Measurements from ENCODE around the gene PIGQ. TPM values are rescaled to one million over a fixed set of nuclear protein-coding genes. Genes with fewer than 3 reads are reported as not detected.

The PIGQ gene
- total RNA-seq, 4 donors from 2014 or later: 30.4 to 42.4 (median 36.8) TPM

DNA sequence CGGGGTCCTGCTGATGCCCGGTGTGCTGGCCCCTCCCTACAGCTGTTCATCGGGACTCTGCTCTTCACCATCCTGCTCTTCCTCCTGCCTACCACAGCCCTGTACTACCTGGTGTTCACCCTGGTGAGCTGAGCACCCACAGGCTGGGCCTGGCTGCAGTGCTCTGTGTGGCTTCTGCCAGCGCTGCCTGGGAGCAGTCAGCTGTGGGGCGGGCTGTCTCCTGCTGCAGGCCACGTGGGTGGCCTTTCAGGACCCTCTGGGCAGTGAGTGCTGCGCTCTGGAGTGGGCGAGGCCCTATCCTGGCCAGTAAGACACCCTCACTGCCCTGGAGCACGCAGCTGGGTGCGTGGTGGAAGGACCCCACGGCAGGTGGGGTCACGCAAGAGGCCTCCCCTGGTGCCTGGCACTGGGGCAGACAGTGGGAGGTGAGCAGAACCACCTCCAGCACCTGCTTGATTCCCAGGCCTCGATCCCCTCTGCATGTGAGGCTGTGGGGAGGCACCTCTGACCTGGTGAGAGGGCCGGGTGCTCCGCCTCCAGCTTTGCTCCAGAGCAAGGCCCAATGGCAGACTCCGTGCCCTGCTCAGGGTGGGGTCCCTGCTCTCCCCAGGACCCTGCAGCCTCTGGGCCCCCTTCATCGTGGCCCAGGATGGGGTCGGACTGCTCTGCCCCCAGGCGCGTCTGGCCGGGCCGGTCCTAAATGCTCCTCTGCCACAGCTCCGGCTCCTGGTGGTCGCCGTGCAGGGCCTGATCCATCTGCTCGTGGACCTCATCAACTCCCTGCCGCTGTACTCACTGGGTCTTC lies 10.6 kb downstream of the PIGQ start:
- 82% methylated on average over 7 of the region's 27 CpGs; no CpG with 5 or more reads in 1 of the 2 donors for WGBS, 2 donors (ENCODE audit: low coverage in 1 of 2)
- peaks cover 0 to 20% (median 0%) of the 10 kb centered on the region in 3 donors for H3K4me1 ChIP-seq
- no peaks in the 10 kb centered on the region for H3K9me3 ChIP-seq
- H3K4me3 ChIP-seq: no peak overlapping the region
- no peak for ATAC-seq
- peaks cover under 1% of the 10 kb centered on the region for H3K27me3 ChIP-seq
- peaks cover 0 to 35% of the 10 kb centered on the region in 2 donors for H3K36me3 ChIP-seq
- TF ChIP-seq EP300 (IDR thresholded peaks at IDR 0.05): no peak
- no peak for TF ChIP-seq POLR2AphosphoS5 (IDR thresholded peaks at IDR 0.05)
- TF ChIP-seq, protein P1, sequence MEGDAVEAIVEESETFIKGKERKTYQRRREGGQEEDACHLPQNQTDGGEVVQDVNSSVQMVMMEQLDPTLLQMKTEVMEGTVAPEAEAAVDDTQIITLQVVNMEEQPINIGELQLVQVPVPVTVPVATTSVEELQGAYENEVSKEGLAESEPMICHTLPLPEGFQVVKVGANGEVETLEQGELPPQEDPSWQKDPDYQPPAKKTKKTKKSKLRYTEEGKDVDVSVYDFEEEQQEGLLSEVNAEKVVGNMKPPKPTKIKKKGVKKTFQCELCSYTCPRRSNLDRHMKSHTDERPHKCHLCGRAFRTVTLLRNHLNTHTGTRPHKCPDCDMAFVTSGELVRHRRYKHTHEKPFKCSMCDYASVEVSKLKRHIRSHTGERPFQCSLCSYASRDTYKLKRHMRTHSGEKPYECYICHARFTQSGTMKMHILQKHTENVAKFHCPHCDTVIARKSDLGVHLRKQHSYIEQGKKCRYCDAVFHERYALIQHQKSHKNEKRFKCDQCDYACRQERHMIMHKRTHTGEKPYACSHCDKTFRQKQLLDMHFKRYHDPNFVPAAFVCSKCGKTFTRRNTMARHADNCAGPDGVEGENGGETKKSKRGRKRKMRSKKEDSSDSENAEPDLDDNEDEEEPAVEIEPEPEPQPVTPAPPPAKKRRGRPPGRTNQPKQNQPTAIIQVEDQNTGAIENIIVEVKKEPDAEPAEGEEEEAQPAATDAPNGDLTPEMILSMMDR (IDR thresholded peaks at IDR 0.05): no peak
- no peak for TF ChIP-seq POLR2A (IDR thresholded peaks at IDR 0.05)
- no peak overlapping the region for H3K27ac ChIP-seq

- Histone ChIP-seq H3K27me3 (peaks cover 7% of the 10 kb centered on the region), H3K27ac (no peak overlapping the region), H3K36me3 (peaks cover 0 to 28% of the 10 kb centered on the region in 2 donors), H3K4me1 (peaks cover 0 to 23% (median 0%) of the 10 kb centered on the region in 3 donors), H3K4me3 (no peak overlapping the region), H3K9me3 (no peaks in the 10 kb centered on the region)
- 100% methylated on average over 1 of the region's 19 CpGs; no CpG with 5 or more reads in 1 of the 2 donors for WGBS, 2 donors (ENCODE audit: low coverage in 1 of 2)
- ATAC-seq: no peak
- TF ChIP-seq POLR2A (IDR thresholded peaks at IDR 0.05): no peak
- TF ChIP-seq POLR2AphosphoS5 (IDR thresholded peaks at IDR 0.05): no peak
- TF ChIP-seq, protein P1 (IDR thresholded peaks at IDR 0.05): no peak
- no peak for TF ChIP-seq EP300 (IDR thresholded peaks at IDR 0.05)
Observed at GRCh38 chr16:580946-581498, 11.3 kb downstream of the PIGQ start.

DNA sequence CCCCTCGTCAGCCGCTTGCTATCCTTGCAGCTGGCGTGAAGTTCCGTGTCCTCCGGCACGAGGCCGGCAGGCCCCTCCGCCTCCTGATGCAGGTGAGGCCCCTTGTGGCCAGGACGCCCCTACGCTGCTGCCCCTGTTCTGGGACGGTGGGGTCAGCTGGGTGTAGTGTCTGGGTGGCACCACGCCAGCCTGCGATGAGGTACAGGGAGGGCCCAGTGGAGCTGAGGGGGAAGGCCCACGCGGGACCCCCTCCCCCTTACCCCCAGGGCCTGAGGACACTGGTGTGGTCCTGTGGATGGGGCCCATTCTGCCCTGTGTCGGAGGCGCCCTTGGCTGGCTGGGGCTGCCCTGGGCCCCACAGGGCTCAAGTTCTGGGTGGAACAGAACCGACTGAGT lies 12.4 kb downstream of the PIGQ start:
- Histone ChIP-seq H3K36me3 (peaks cover 0 to 25% of the 10 kb centered on the region in 2 donors), H3K4me1 (peaks cover 0 to 24% (median under 1%) of the 10 kb centered on the region in 3 donors), H3K9me3 (no peaks in the 10 kb centered on the region), H3K4me3 (no peak overlapping the region), H3K27ac (no peak overlapping the region), H3K27me3 (peaks cover 11% of the 10 kb centered on the region)
- WGBS, 2 donors (ENCODE audit: low coverage in 1 of 2): no CpG with 5 or more reads among the region's 18 CpGs
- no peak for ATAC-seq
- TF ChIP-seq POLR2AphosphoS5 (IDR thresholded peaks at IDR 0.05) (no peak), POLR2A (IDR thresholded peaks at IDR 0.05) (no peak), EP300 (IDR thresholded peaks at IDR 0.05) (no peak)
- TF ChIP-seq, protein P1 (IDR thresholded peaks at IDR 0.05): no peak

- H3K27me3 ChIP-seq: peaks cover 11% of the 10 kb centered on the region
- WGBS, 2 donors (ENCODE audit: low coverage in 1 of 2): 80% methylated on average over 2 of the region's 21 CpGs; no CpG with 5 or more reads in 1 of the 2 donors
- TF ChIP-seq POLR2AphosphoS5 (IDR thresholded peaks at IDR 0.05): no peak
- TF ChIP-seq, protein P1 (IDR thresholded peaks at IDR 0.05): no peak
- no peak overlapping the region for H3K27ac ChIP-seq
- H3K4me1 ChIP-seq: peaks cover 0 to 29% (median 7%) of the 10 kb centered on the region in 3 donors
- H3K36me3 ChIP-seq: peaks cover 0 to 25% of the 10 kb centered on the region in 2 donors
- no peak overlapping the region for H3K4me3 ChIP-seq
- H3K9me3 ChIP-seq: no peaks in the 10 kb centered on the region
- no peak for ATAC-seq
Observed at GRCh38 chr16:582614-583331, 13.0 kb downstream of the PIGQ start.
